Upper lobe of right lung (tissue), 1 donor: ENCODE results near the gene NMUR1. TPM values are rescaled to one million over a fixed set of nuclear protein-coding genes. Genes with fewer than 3 reads are reported as not detected.

Experiments used
- ATAC-seq: fragments of 200-7000 bp; cut with Tn5 transposase; one replicate; pipeline ENCODE4 v1.9.1; 2020; ENCODE audit warnings: mild to moderate bottlenecking, moderate library complexity
- DNase-seq: peaks from one replicate; pipeline ENCODE4 v3.0.0-alpha.2; 2020
- H3K27ac ChIP-seq: fragments of 200-600 bp; one replicate; pipeline ENCODE4 v1.8.0; 2022
- H3K27me3 ChIP-seq: fragments of 200-600 bp; one replicate; pipeline ENCODE4 v1.8.0; 2022; ENCODE audit warnings: mild to moderate bottlenecking
- H3K36me3 ChIP-seq: fragments of 200-600 bp; one replicate; pipeline ENCODE4 v1.8.0; 2022
- H3K4me1 ChIP-seq: fragments of 200-600 bp; one replicate; pipeline ENCODE4 v1.8.0; 2022
- H3K4me3 ChIP-seq: fragments of 200-600 bp; one replicate; pipeline ENCODE4 v1.8.0; 2022; ENCODE audit warnings: mild to moderate bottlenecking
- H3K9me3 ChIP-seq: fragments of 200-600 bp; one replicate; pipeline ENCODE4 v1.8.0; 2022
- CTCF ChIP-seq: fragments of 200-600 bp; IDR thresholded peaks from one replicate; pipeline ENCODE4 v1.8.0; 2022; ENCODE audit warnings: antibody characterized with exemption
- intact Hi-C: fragments of 100-400 bp; cut with DNase I; formaldehyde crosslinking; loops from one replicate; pipeline ENCODE4 v1.11.0; 2022
- total RNA-seq: library from RNA; stranded (reverse); fragmentation: NEBNext Ultra II Directional; extraction: Animal tissue kit (Norgen Biotek cat#: 25700); gene quantifications from one replicate; pipeline ENCODE4 v1.2.1, GENCODE V29; 2021
- donor health status: DM: no; HTN: yes; CAD: no; lungs with severe emphysema.

NMUR1 gene
- total RNA-seq, 1 donor from 2014 or later = 5.8 TPM

GRCh38 chr2:231548752-231549151 lies 18.5 kb upstream of the NMUR1 start:
- intact Hi-C loops = no loop called here
- no peak overlapping the region for H3K27ac ChIP-seq
- no peak for ATAC-seq
- no peaks in the 10 kb centered on the region for H3K36me3 ChIP-seq
- H3K4me1 ChIP-seq = peaks cover 21% of the 10 kb centered on the region
- DNase-seq = no peak
- H3K27me3 ChIP-seq = no peaks in the 10 kb centered on the region
- TF ChIP-seq CTCF = no peak
- H3K9me3 ChIP-seq = peaks cover 7% of the 10 kb centered on the region
- H3K4me3 ChIP-seq = no peak overlapping the region

DNA sequence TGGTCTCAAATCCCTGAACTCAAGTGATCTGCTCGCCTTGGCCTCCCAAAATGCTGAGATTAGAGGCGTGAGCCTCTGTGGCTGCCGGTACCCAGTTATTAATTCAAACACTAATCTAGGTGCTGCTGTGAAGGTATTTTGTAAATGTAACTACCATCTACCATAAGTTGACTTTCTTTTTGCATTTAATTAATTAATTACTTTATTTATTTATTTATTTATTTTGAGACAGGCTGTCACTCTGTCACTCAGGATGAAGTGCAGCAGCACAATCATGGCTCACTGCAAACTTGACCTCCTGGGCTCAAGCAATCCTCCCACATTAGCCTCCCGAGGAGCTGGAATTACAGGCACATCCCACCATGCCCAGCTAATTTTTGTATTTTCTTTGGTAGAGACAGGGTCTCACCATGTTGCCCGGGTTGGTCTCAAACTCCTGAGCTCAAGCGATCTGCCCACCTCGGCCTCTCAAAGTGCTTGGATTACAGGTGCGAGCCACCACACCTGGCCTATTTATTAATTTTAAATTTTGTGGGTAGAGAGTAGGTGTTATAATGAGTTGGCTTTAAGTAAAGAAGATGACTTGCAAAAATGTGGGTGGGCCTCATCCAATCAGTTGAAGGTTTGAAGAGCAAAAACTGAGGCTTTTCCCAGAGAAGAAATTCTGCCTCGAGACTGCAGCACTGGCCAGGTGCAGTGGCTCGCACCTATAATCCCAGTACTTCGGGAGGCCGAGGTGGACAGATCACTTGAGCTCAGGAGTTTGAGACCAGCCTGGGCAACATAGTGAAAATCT lies 17.3 kb upstream of the NMUR1 start:
- H3K27me3 ChIP-seq = no peaks in the 10 kb centered on the region
- no peak overlapping the region for H3K27ac ChIP-seq
- no peak for TF ChIP-seq CTCF
- no peak for DNase-seq
- H3K36me3 ChIP-seq = no peaks in the 10 kb centered on the region
- intact Hi-C loops = no loop called here
- peaks cover 19% of the 10 kb centered on the region for H3K4me1 ChIP-seq
- no peak for ATAC-seq
- no peak overlapping the region for H3K4me3 ChIP-seq
- H3K9me3 ChIP-seq = peaks cover 2% of the 10 kb centered on the region

GRCh38 chr2:231546014-231546715 lies 15.9 kb upstream of the NMUR1 start:
- H3K27ac ChIP-seq = peak overlapping the region; percentile 56

DNA sequence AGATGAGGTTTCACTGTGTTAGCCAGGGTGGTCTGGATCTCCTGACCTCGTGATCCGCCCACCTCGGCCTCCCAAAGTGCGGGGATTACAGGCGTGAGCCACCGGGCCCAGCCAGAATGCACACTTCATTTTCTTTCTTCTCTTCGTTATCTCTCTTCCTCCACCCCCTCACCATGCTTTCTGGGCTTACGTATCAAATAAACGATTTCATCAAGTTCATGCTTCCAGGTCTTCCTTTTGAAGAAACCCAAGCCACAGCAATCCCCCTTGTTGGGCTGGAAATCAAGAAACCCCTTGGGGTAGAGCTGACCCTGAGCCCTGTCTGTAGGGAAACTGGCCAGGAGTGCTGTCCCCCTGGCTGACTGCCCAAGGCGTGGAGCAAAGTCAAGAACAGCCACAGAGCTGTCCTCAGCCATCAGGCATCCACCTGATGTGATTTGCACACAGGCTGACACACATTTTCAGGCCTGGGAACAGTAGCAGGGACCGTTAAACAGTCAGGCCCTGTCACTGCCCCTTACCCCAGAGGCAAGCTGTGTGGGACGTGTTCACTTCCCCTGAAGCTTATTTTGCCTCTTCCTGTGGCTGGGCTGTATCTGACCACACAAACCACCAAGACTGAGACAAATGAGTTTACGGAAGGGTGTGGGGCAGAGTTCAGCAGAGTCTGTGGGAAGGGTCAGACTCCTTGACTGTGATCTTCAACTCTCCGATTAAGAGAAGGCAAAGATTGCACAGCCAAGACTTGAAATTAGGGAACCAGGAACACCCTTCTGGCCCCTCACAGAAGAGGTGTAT lies 15.1 kb upstream of the NMUR1 start:
- Histone ChIP-seq H3K27ac (peak overlapping the region; percentile 56), H3K9me3 (no peaks in the 10 kb centered on the region), H3K36me3 (no peaks in the 10 kb centered on the region), H3K27me3 (no peaks in the 10 kb centered on the region), H3K4me1 (peaks cover 30% of the 10 kb centered on the region), H3K4me3 (no peak overlapping the region)
- TF ChIP-seq CTCF = no peak
- intact Hi-C loops = no loop called here
- DNase-seq = peak; percentile 76
- ATAC-seq = peak; percentile 96

More at GRCh38 chr2:231546014-231546715, 15.9 kb upstream of the NMUR1 start:
- Histone ChIP-seq H3K4me1 (peaks cover 28% of the 10 kb centered on the region), H3K9me3 (no peaks in the 10 kb centered on the region), H3K36me3 (no peaks in the 10 kb centered on the region), H3K27me3 (no peaks in the 10 kb centered on the region), H3K4me3 (no peak overlapping the region)
- intact Hi-C loops = no loop called here
- no peak for DNase-seq
- ATAC-seq = no peak
- no peak for TF ChIP-seq CTCF

DNA sequence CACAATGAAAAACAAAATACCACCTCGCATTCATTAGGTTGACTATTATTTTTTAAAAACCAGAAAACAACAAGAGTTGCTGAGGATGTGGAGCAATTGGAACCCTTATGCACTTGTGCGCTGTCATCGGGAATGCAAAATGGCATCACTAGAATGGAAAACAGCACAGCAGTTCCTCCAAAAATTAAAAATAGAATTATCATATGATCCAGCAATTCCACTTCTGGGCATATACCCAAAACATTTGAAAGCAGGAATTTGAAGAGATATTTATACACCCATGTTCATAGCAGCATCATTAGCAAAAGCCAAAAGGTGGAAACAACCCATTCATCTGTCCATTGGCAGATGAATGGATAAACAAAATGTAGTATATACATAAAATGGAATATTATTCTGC lies 11.9 kb upstream of the NMUR1 start:
- Histone ChIP-seq H3K36me3 (no peaks in the 10 kb centered on the region), H3K9me3 (no peaks in the 10 kb centered on the region), H3K27me3 (no peaks in the 10 kb centered on the region), H3K4me1 (peaks cover 30% of the 10 kb centered on the region), H3K27ac (peak overlapping the region; percentile 43), H3K4me3 (no peak overlapping the region)
- TF ChIP-seq CTCF = no peak
- DNase-seq (no peak), ATAC-seq (peak; percentile 8)
- intact Hi-C loops = no loop called here
